Ectodermal cell (in vitro differentiated cells): ENCODE measurements around the gene HMGN4.
"Not testable (repeated sequence)": the region's sequence is repeated elsewhere in the genome, so short reads cannot be mapped to it uniquely, and the experiment has no call there.

Experiments used
- H3K27ac ChIP-seq: 2 replicates; pipeline ENCODE4 v1.7.0; 2013; ENCODE audit warnings: mild to moderate bottlenecking, low read depth, low read length; ENCODE audit not compliant: insufficient read depth, poor library complexity, severe bottlenecking
- H3K27me3 ChIP-seq: 2 replicates; pipeline ENCODE4 v1.7.0; 2013; ENCODE audit warnings: mild to moderate bottlenecking, low read length; ENCODE audit not compliant: insufficient read depth, control insufficient read depth, poor library complexity, severe bottlenecking
- H3K36me3 ChIP-seq: one replicate; pipeline ENCODE4 v1.7.0; 2013; ENCODE audit warnings: low read length; ENCODE audit not compliant: control insufficient read depth, insufficient read depth
- H3K4me1 ChIP-seq: one replicate; pipeline ENCODE4 v1.7.0; 2013; ENCODE audit warnings: low read length; ENCODE audit not compliant: control insufficient read depth, insufficient read depth
- H3K4me3 ChIP-seq: 2 replicates; pipeline ENCODE4 v1.7.0; 2013; ENCODE audit warnings: low read depth, low read length, control low read depth; ENCODE audit not compliant: insufficient read depth
- H3K9me3 ChIP-seq: 2 replicates; pipeline ENCODE4 v1.7.0; 2013; ENCODE audit warnings: mild to moderate bottlenecking, low read length, moderate library complexity; ENCODE audit not compliant: control insufficient read depth
- WGBS, 2 experiments: methylation state at CpG; one replicate each; pipeline ENCODE4 v1.1.7; 2013; ENCODE audit warnings: missing lambda C conversion rate in 2 of 2; 5-methylcytosine and 5-hydroxymethylcytosine counted together

HMGN4 gene

GRCh38 chr6:26534681-26535465 is 3.3 kb upstream of the HMGN4 start:
- Histone ChIP-seq H3K36me3 (no peaks in the 10 kb centered on the region), H3K4me1 (peaks cover 16% of the 10 kb centered on the region), H3K27ac (no peak overlapping the region), H3K9me3 (no peaks in the 10 kb centered on the region), H3K27me3 (no peaks in the 10 kb centered on the region), H3K4me3 (no peak overlapping the region)
- 72 to 80% methylated on average over 5 of the region's 6 CpGs for WGBS, 2 experiments

- Histone ChIP-seq H3K27ac (peak overlapping the region; percentile 94), H3K9me3 (no peaks in the 10 kb centered on the region), H3K4me1 (peaks cover 16% of the 10 kb centered on the region), H3K4me3 (peak overlapping the region; percentile 94), H3K27me3 (no peaks in the 10 kb centered on the region), H3K36me3 (peaks cover 10% of the 10 kb centered on the region)
- WGBS, 2 experiments: 39 to 49% methylated on average over 11 to 12 of the region's 12 CpGs
Observed at GRCh38 chr6:26536571-26537159, 1.5 kb upstream of the HMGN4 start.

DNA sequence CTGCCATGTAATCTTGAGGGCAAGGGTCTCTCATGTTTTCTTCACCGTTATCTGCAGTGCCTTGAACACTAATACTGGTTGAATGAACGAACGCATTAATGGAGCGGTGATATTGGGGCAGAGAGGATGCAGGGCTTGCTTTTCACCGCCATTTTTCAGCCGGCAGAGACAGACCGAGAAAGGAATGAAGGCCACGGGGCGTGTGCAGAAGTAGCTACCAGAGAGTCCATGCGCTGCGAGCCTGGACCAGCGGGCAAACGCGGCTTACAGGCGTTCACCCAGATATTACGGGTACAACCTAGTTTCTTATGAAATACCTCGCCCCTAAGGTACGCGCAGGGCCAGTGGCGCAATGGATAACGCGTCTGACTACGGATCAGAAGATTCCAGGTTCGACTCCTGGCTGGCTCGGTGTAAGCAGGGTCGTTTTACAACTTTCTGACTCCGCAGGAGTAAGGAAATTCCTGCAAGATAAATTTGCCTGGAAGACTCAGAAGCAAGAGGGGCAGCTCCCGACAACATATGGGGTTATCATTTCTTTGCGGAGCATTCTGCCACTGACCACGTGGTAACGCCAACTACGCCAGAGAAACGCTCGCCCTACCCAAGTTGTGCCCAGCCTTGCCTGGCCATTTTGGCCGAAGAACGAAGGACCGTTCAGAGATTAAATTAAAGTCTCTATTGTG is 863 bp upstream of the HMGN4 start:
- Histone ChIP-seq H3K36me3 (peaks cover 10% of the 10 kb centered on the region), H3K4me3 (peak overlapping the region; percentile 94), H3K27me3 (no peaks in the 10 kb centered on the region), H3K9me3 (no peaks in the 10 kb centered on the region), H3K4me1 (peaks cover 16% of the 10 kb centered on the region), H3K27ac (peak overlapping the region; percentile 94)
- WGBS, 2 experiments: 1% methylated on average over 37 of the region's 37 CpGs

- Histone ChIP-seq H3K36me3 (peaks cover 10% of the 10 kb centered on the region), H3K4me3 (peak overlapping the region; percentile 94), H3K27me3 (no peaks in the 10 kb centered on the region), H3K4me1 (peaks cover 16% of the 10 kb centered on the region), H3K27ac (peak overlapping the region; percentile 94), H3K9me3 (no peaks in the 10 kb centered on the region)
- WGBS, 2 experiments: 1% methylated on average over 15 of the region's 15 CpGs
Observed at GRCh38 chr6:26538572-26538902, 371 bp downstream of the HMGN4 start.

GRCh38 chr6:26539071-26539615 is 977 bp downstream of the HMGN4 start:
- Histone ChIP-seq H3K27ac (peak overlapping the region; percentile 94), H3K4me1 (peaks cover 16% of the 10 kb centered on the region), H3K36me3 (peaks cover 10% of the 10 kb centered on the region), H3K4me3 (peak overlapping the region; percentile 94), H3K9me3 (no peaks in the 10 kb centered on the region), H3K27me3 (no peaks in the 10 kb centered on the region)
- WGBS, 2 experiments: 76 to 77% methylated on average over 16 of the region's 16 CpGs

DNA sequence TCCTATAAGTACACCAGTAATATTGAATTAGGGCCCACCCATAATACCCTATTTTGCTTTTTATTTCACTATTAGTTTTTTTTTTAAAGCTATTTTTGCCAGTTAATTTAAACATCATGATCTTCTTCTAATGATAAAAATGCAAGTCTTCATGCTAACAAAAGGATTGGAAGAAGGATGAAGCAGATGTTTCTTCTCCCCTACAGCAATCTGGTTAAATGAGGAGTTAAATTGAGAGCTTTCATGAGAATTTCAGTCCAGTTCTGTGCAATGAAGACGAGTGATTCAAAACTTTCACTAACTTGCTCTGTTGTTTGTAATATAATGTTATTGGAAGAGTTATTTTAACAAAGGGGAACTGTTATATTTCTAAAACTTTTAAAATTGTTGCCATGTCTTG is 3.4 kb downstream of the HMGN4 start:
- Histone ChIP-seq H3K27me3 (no peaks in the 10 kb centered on the region), H3K4me1 (peaks cover 8% of the 10 kb centered on the region), H3K4me3 (no peak overlapping the region), H3K27ac (no peak overlapping the region), H3K36me3 (peaks cover 18% of the 10 kb centered on the region), H3K9me3 (no peaks in the 10 kb centered on the region)
- WGBS, 2 experiments: 89 to 100% methylated on average over 1 of the region's 1 CpG

DNA sequence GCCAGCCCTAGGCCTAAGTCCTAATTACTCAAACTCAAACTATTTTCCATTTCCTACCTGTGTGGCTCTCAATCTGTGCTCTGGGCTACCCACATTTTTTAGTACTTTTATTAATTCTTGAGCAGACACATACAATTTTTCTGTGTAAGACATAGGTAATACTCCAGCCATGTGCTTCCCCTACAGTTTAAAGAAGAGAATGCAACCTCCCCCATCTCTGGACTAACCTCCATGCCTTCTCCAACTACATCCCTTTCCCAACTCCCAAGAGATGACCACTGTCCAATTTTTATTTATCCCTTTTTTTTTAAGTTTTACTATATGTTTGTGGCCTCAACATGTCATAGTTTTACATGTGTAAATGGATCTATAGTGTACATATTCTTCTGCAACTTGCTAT is 5.8 kb downstream of the HMGN4 start:
- no peak overlapping the region for H3K27ac ChIP-seq
- no peaks in the 10 kb centered on the region for H3K9me3 ChIP-seq
- no peaks in the 10 kb centered on the region for H3K27me3 ChIP-seq
- H3K4me3 ChIP-seq: no peak overlapping the region
- peaks cover 6% of the 10 kb centered on the region for H3K4me1 ChIP-seq
- H3K36me3 ChIP-seq: peaks cover 18% of the 10 kb centered on the region

DNA sequence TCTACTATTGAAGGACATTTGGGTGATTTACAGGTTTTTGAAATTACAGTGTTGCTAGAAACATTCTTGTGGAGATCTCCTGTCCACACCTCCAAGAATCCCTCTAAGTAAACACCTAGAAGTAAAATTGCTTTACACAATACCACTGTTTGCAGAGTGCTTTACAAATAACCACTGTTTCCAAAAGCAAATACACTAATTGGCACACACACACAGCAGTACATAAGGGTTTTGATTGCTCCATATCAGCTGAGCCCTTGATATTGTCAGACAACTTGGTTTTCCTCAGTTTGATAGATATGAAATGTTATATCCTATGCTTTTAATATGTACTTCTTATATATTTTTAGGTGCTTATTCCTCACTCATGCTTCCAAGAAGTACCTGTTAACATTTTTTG is 6.3 kb downstream of the HMGN4 start:
- peaks cover 18% of the 10 kb centered on the region for H3K36me3 ChIP-seq
- no peaks in the 10 kb centered on the region for H3K27me3 ChIP-seq
- H3K4me3 ChIP-seq: no peak overlapping the region
- no peaks in the 10 kb centered on the region for H3K9me3 ChIP-seq
- no peak overlapping the region for H3K27ac ChIP-seq
- H3K4me1 ChIP-seq: peaks cover under 1% of the 10 kb centered on the region

DNA sequence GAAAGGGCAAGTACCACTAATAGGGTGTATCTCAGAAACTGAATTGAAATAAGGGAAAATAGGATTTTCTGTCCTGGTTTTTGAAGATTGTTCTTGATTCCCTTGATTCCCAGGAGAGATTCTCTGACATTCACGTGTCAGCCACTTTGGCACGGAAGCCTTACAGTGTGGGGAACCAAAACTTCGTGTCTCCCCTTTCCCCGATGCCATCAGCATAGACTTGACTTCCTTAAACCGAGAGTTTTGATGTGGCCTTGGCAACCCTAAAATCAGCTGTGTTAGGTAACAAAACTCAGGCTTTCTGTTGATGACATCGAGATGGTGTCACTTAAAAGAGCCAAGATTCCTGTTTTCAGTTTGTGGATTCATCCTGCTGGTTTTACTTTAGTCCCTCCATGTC is 7.5 kb downstream of the HMGN4 start:
- H3K4me3 ChIP-seq: no peak overlapping the region
- 94 to 96% methylated on average over 6 of the region's 6 CpGs for whole genome bisulfite sequencing, 2 experiments
- H3K4me1 ChIP-seq: no peaks in the 10 kb centered on the region
- H3K27me3 ChIP-seq: no peaks in the 10 kb centered on the region
- H3K27ac ChIP-seq: no peak overlapping the region
- H3K36me3 ChIP-seq: peaks cover 17% of the 10 kb centered on the region
- H3K9me3 ChIP-seq: no peaks in the 10 kb centered on the region

DNA sequence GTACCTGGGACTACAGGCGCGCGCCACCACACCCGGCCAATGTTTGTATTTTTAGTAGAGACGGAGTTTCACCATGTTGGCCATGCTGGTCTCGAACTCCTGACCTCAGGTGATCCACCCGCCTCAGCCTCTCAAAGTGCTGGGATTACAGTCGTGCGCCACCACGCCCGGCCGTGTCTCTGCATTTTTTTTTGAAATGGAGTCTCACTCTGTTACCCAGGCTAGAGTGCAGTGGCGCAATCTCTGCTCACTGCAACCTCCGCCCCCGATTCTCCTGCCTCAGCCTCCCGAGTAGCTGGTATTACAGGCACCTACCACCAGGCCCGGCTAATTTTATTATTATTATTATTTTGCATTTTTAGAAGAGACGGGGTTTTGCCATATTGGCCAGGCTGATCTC is 9.2 kb downstream of the HMGN4 start:
- H3K9me3 ChIP-seq, H3K36me3 ChIP-seq, H3K27ac ChIP-seq, H3K4me1 ChIP-seq, H3K4me3 ChIP-seq, H3K27me3 ChIP-seq: not testable (repeated sequence)
- 91 to 95% methylated on average over 18 of the region's 18 CpGs for WGBS, 2 experiments
